Measurements from ENCODE around the gene CIPC. TPM values are rescaled to one million over a fixed set of nuclear protein-coding genes. Genes with fewer than 3 reads are reported as not detected.

CIPC gene
- total RNA-seq, 1 experiment from 2014 or later, result 20.6 TPM

DNA sequence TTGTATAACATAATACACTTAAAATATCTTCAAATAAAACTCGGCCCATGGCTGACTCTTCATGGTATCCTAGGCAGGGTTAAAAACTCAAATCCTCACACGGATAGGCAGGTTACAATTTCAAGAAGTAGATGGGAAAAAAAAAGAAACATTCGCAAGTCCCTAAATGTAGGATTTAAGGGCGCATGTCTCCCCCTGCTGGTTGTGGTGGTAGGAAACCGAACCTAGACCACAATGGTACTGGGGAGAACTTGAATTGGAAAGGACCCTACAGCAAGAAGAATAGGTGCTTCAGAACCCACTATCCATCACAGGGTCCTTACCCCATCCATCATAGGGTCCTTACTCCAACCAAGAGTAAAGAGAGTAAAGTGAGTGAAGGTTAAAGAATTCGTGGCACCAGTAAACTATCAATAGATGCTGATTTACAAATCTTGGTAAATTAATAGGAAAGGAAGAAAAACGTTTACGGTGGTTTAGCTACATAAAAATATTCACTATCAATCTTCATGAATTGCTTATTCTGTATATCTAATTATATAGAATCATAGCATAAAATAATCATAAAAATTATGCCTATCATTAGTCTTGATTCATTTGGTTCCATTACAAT lies 3.3 kb upstream of the CIPC start (continued):
- TF ChIP-seq CTCF (IDR thresholded peaks at IDR 0.05 in 2 of 3, conservative IDR thresholded peaks at IDR 0.05 in 1 of 3; ENCODE audit: borderline replicate concordance in 1 of 3, insufficient read depth in 1 of 3, low read depth in 2 of 3, low read length in 2 of 3) (peak; percentile 82 to 92 (median 92)), POLR2A (IDR thresholded peaks at IDR 0.05; ENCODE audit: borderline replicate concordance, extremely low read depth, insufficient read depth, insufficient read length) (no peak), EGR1 (IDR thresholded peaks at IDR 0.05; ENCODE audit: low read depth) (no peak), CEBPB (IDR thresholded peaks at IDR 0.05; ENCODE audit: low read depth) (no peak), RAD21 (IDR thresholded peaks at IDR 0.05; ENCODE audit: low read depth) (peak; percentile 93), CBX3 (IDR thresholded peaks at IDR 0.05; ENCODE audit: low read depth) (0 out of 2 replicates have a peak, but pooled peaks have one; percentile 47), SIN3A (IDR thresholded peaks at IDR 0.05; ENCODE audit: low read depth) (no peak)
- TF ChIP-seq, protein P1, sequence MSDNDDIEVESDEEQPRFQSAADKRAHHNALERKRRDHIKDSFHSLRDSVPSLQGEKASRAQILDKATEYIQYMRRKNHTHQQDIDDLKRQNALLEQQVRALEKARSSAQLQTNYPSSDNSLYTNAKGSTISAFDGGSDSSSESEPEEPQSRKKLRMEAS (IDR thresholded peaks at IDR 0.05), result no peak
- TF ChIP-seq, protein P2, sequence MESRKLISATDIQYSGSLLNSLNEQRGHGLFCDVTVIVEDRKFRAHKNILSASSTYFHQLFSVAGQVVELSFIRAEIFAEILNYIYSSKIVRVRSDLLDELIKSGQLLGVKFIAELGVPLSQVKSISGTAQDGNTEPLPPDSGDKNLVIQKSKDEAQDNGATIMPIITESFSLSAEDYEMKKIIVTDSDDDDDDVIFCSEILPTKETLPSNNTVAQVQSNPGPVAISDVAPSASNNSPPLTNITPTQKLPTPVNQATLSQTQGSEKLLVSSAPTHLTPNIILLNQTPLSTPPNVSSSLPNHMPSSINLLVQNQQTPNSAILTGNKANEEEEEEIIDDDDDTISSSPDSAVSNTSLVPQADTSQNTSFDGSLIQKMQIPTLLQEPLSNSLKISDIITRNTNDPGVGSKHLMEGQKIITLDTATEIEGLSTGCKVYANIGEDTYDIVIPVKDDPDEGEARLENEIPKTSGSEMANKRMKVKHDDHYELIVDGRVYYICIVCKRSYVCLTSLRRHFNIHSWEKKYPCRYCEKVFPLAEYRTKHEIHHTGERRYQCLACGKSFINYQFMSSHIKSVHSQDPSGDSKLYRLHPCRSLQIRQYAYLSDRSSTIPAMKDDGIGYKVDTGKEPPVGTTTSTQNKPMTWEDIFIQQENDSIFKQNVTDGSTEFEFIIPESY (IDR thresholded peaks at IDR 0.05; ENCODE audit: extremely low read depth, insufficient replicate concordance, low read length), result no peak
